Effector memory CD4-positive, alpha-beta T cell (primary cell): Measurements from ENCODE around the gene ADCY1.

ENCODE experiments used
- DNase-seq, 3 donors: peaks; one replicate each; pipeline ENCODE4 v3.0.0-alpha.2; 2020
- H3K27ac ChIP-seq: 2 replicates; pipeline ENCODE4 v1.7.0; 2013; ENCODE audit warnings: mild to moderate bottlenecking, low read length, moderate library complexity; ENCODE audit not compliant: insufficient read depth, poor library complexity, severe bottlenecking
- H3K27me3 ChIP-seq: replicated peaks from 2 replicates; pipeline ENCODE4 v1.7.0; 2013; ENCODE audit warnings: mild to moderate bottlenecking, low read length; ENCODE audit not compliant: insufficient read depth, control insufficient read depth, poor library complexity, severe bottlenecking
- H3K36me3 ChIP-seq: 2 replicates; pipeline ENCODE4 v1.7.0; 2013; ENCODE audit warnings: mild to moderate bottlenecking, low read length, moderate library complexity; ENCODE audit not compliant: control insufficient read depth, insufficient read depth
- H3K4me1 ChIP-seq: 2 replicates; pipeline ENCODE4 v1.7.0; 2013; ENCODE audit warnings: low read length, mild to moderate bottlenecking; ENCODE audit not compliant: control insufficient read depth, insufficient read depth, poor library complexity, severe bottlenecking
- H3K4me3 ChIP-seq: 2 replicates; pipeline ENCODE4 v1.7.0; 2013; ENCODE audit warnings: low read length, low read depth, mild to moderate bottlenecking; ENCODE audit not compliant: insufficient read depth, poor library complexity, severe bottlenecking
- H3K9me3 ChIP-seq: 2 replicates; pipeline ENCODE4 v1.7.0; 2013; ENCODE audit warnings: mild to moderate bottlenecking, low read length, moderate library complexity; ENCODE audit not compliant: control insufficient read depth

ADCY1 gene

DNA sequence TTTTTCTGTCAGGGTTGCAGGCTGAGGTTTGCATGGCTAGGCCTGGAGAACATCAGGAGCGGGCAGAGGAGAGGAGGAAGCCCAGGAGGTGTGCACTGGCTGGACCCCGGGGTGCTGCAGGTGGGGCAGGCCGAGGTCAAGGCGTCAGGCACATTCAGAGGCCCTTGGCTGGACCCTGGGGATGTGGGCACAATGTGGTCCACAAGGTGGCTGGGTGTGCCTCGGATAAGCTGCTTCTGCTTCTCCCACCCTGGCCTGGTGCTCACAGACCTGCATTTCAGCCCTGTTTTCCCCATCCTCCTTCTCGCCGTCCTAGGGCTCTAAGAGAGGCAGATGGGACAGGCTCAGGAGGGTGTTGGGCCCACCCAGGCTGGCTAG, 108.2 kb downstream of the ADCY1 start:
- H3K27me3 ChIP-seq: peaks cover 4% of the 10 kb centered on the region
- H3K9me3 ChIP-seq: no peaks in the 10 kb centered on the region
- H3K27ac ChIP-seq: no peak overlapping the region
- DNase-seq: no peak
- no peaks in the 10 kb centered on the region for H3K4me1 ChIP-seq
- H3K36me3 ChIP-seq: no peaks in the 10 kb centered on the region
- H3K4me3 ChIP-seq: no peak overlapping the region

GRCh38 chr7:45682836-45683555, 108.8 kb downstream of the ADCY1 start:
- H3K36me3 ChIP-seq: no peaks in the 10 kb centered on the region

GRCh38 chr7:45683556-45684148, 109.5 kb downstream of the ADCY1 start:
- no peak overlapping the region for H3K4me3 ChIP-seq
- peaks cover 4% of the 10 kb centered on the region for H3K27me3 ChIP-seq
- H3K9me3 ChIP-seq: no peaks in the 10 kb centered on the region
- DNase-seq: no peak
- H3K27ac ChIP-seq: no peak overlapping the region
- no peaks in the 10 kb centered on the region for H3K4me1 ChIP-seq
- no peaks in the 10 kb centered on the region for H3K36me3 ChIP-seq

More at GRCh38 chr7:45682836-45683555, 108.8 kb downstream of the ADCY1 start:
- peaks cover 4% of the 10 kb centered on the region for H3K27me3 ChIP-seq
- H3K9me3 ChIP-seq: no peaks in the 10 kb centered on the region
- no peaks in the 10 kb centered on the region for H3K4me1 ChIP-seq
- no peak for DNase-seq
- no peak overlapping the region for H3K27ac ChIP-seq
- H3K4me3 ChIP-seq: no peak overlapping the region

GRCh38 chr7:45684910-45685618, 110.9 kb downstream of the ADCY1 start:
- no peak for DNase-seq
- Histone ChIP-seq H3K27ac (no peak overlapping the region), H3K27me3 (peaks cover 4% of the 10 kb centered on the region), H3K4me1 (no peaks in the 10 kb centered on the region), H3K4me3 (no peak overlapping the region), H3K9me3 (no peaks in the 10 kb centered on the region), H3K36me3 (no peaks in the 10 kb centered on the region)

GRCh38 chr7:45685619-45686240, 111.6 kb downstream of the ADCY1 start:
- DNase-seq: no peak
- Histone ChIP-seq H3K4me3 (no peak overlapping the region), H3K27me3 (peaks cover 4% of the 10 kb centered on the region), H3K36me3 (no peaks in the 10 kb centered on the region), H3K4me1 (no peaks in the 10 kb centered on the region), H3K9me3 (no peaks in the 10 kb centered on the region), H3K27ac (no peak overlapping the region)

GRCh38 chr7:45686441-45687184, 112.4 kb downstream of the ADCY1 start:
- Histone ChIP-seq H3K36me3 (no peaks in the 10 kb centered on the region), H3K4me3 (no peak overlapping the region), H3K27me3 (peaks cover 4% of the 10 kb centered on the region), H3K9me3 (no peaks in the 10 kb centered on the region), H3K4me1 (no peaks in the 10 kb centered on the region), H3K27ac (no peak overlapping the region)
- DNase-seq: no peak

- no peak overlapping the region for H3K4me3 ChIP-seq
- H3K27ac ChIP-seq: no peak overlapping the region
- H3K4me1 ChIP-seq: no peaks in the 10 kb centered on the region
- no peaks in the 10 kb centered on the region for H3K36me3 ChIP-seq
- no peak for DNase-seq
- H3K27me3 ChIP-seq: peaks cover 4% of the 10 kb centered on the region
- H3K9me3 ChIP-seq: no peaks in the 10 kb centered on the region
Observed at GRCh38 chr7:45687185-45687560, 113.0 kb downstream of the ADCY1 start.

GRCh38 chr7:45687721-45688120, 113.6 kb downstream of the ADCY1 start:
- H3K4me1 ChIP-seq: no peaks in the 10 kb centered on the region
- H3K27ac ChIP-seq: no peak overlapping the region
- no peaks in the 10 kb centered on the region for H3K36me3 ChIP-seq
- H3K27me3 ChIP-seq: peaks cover 4% of the 10 kb centered on the region
- no peak for DNase-seq
- no peaks in the 10 kb centered on the region for H3K9me3 ChIP-seq
- H3K4me3 ChIP-seq: no peak overlapping the region

GRCh38 chr7:45688382-45688781, 114.2 kb downstream of the ADCY1 start:
- H3K36me3 ChIP-seq: no peaks in the 10 kb centered on the region
- peaks cover 4% of the 10 kb centered on the region for H3K27me3 ChIP-seq
- no peak for DNase-seq
- H3K9me3 ChIP-seq: no peaks in the 10 kb centered on the region
- no peaks in the 10 kb centered on the region for H3K4me1 ChIP-seq
- H3K27ac ChIP-seq: no peak overlapping the region
- H3K4me3 ChIP-seq: no peak overlapping the region
